Pericardium fibroblast (primary cell): ENCODE measurements around the gene AAK1. TPM values are rescaled to one million over a fixed set of nuclear protein-coding genes. Genes with fewer than 3 reads are reported as not detected.

ENCODE experiments used
- total RNA-seq: library from RNA; depleted of rRNA; stranded (reverse); fragments of >200 nt; gene quantifications from 2 replicates; pipeline ENCODE4 v1.2.3, GENCODE V29; 2015

The AAK1 gene
- total RNA-seq: 22.9 and 30.3 TPM in 2 replicates

GRCh38 chr2:69643602-69644505, at the start of gene AAK1:
Gene AAK1, minus strand, starts transcription at chr2:69643739. Its CDS starts 699 bp downstream, at chr2:69643040.

DNA sequence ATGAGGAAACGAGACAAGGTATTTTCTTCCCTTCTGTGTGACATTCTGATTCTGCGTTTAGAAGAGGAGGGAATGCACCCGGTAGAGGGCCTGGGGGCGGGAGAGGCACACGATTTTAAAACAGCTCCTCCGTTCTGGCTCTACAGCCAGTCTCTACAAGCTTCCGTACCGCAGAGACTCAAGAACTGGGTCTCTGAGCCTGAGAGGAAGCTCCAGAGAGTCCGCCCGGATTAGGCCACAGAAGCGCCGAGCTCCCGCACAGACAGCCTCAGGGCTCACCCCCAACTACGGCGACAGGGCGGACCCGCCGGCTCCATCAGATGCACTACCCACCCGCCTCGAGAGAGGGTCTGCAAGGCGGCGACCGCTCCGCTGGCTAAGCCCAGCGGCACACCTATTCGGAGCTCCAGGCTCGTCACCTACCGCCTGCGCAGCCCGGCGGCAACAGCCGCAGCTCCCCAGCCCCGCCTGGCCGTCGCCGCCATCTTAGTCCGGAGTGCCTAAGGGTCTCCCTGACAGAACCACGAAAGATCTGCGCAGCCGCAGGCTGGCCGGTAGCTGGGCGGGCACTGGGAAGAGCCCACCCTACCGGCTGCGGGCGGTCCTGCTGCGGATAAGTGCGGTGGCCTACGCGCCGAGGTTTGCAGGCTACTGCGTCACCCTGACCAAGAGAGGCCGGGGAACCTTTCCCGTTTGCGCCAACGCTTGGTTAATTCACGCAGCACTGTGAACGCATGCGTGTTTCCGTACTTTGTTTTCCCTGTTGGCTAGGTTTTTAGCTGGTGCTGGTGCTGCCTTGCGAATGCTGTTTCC, 206.4 kb downstream of the AAK1 start, which contains the start of gene NFU1:
TSS of gene NFU1 (minus strand) at position 498 of the 813 bp plus-strand sequence. CDS start at position 485, 13 bp downstream.

Other genes starting within 250 kb of the AAK1 start
- gene NFU1, start 206.3 kb downstream of the AAK1 start, total RNA-seq: 38.1 and 41.1 TPM in 2 replicates
- gene ANXA4, start 98.4 kb upstream of the AAK1 start, total RNA-seq: 61.2 and 91.4 TPM in 2 replicates
- 5.5 and 9.6 TPM in 2 replicates for gene GMCL1, start 185.9 kb upstream of the AAK1 start, total RNA-seq